WTC11 (cell line): ENCODE data around the gene ADCYAP1R1.

Source experiments
- ATF3 ChIP-seq: sonication (generic); formaldehyde crosslinking; conservative IDR thresholded peaks from 2 replicates; pipeline ENCODE4 v1.8.1; 2022; ENCODE audit warnings: mild to moderate bottlenecking, missing genetic modification reagents
- ETV6 ChIP-seq: sonication (generic); formaldehyde crosslinking; IDR thresholded peaks from 2 replicates; pipeline ENCODE4 v1.8.1; 2022; ENCODE audit warnings: mild to moderate bottlenecking, missing genetic modification reagents
- FOXJ3 ChIP-seq: sonication (generic); formaldehyde crosslinking; IDR thresholded peaks from 2 replicates; pipeline ENCODE4 v1.9.0; 2021; ENCODE audit warnings: missing genetic modification reagents, mild to moderate bottlenecking, borderline replicate concordance
- MYBL2 ChIP-seq: sonication (generic); formaldehyde crosslinking; IDR thresholded peaks from 2 replicates; pipeline ENCODE4 v1.8.1; 2023; ENCODE audit warnings: mild to moderate bottlenecking, moderate library complexity, missing genetic modification reagents
- SP1 ChIP-seq: sonication (generic); formaldehyde crosslinking; conservative IDR thresholded peaks from 2 replicates; pipeline ENCODE4 v1.8.1; 2022; ENCODE audit warnings: missing genetic modification reagents
- TEAD1 ChIP-seq: sonication (generic); formaldehyde crosslinking; IDR thresholded peaks from 2 replicates; pipeline ENCODE4 v1.8.0; 2022; ENCODE audit warnings: mild to moderate bottlenecking, missing genetic modification reagents
- TEAD4 ChIP-seq: sonication (generic); formaldehyde crosslinking; IDR thresholded peaks from 2 replicates; pipeline ENCODE4 v1.8.0; 2022; ENCODE audit warnings: mild to moderate bottlenecking, missing genetic modification reagents
- ZNF121 ChIP-seq: sonication (generic); formaldehyde crosslinking; IDR thresholded peaks from 2 replicates; pipeline ENCODE4 v1.8.0; 2023; ENCODE audit warnings: missing genetic modification reagents
- TF ChIP-seq, protein P1 (sequence below): fragments of 200-600 bp; IDR thresholded peaks from 2 replicates; pipeline ENCODE4 v1.8.0; 2022; ENCODE audit warnings: antibody characterized with exemption
- TF ChIP-seq, protein P2 (sequence below): sonication (generic); formaldehyde crosslinking; IDR thresholded peaks from 2 replicates; pipeline ENCODE4 v1.8.1; 2022; ENCODE audit warnings: low read depth, missing genetic modification reagents, borderline replicate concordance

DNA sequence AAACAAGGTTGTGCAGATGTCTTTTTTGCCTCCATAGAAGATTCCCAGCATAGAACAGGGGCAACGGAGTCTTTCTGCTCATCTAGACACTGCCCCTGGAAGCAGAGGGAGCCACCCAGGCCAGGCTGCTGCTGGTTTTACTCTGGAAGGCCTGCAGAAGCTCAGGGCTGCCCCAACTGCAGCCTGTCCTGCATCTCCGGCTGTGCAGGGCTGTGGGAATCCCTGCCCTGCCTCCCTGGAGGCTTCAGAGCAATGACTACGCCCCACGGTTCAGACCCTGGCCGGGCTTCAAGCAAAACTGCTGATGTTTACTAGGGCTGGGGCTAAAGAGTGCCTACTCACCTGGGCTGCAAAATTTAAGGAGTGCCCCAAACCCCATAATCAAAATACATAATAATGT, 44.5 kb upstream of the ADCYAP1R1 start:
- TF ChIP-seq, protein P1, sequence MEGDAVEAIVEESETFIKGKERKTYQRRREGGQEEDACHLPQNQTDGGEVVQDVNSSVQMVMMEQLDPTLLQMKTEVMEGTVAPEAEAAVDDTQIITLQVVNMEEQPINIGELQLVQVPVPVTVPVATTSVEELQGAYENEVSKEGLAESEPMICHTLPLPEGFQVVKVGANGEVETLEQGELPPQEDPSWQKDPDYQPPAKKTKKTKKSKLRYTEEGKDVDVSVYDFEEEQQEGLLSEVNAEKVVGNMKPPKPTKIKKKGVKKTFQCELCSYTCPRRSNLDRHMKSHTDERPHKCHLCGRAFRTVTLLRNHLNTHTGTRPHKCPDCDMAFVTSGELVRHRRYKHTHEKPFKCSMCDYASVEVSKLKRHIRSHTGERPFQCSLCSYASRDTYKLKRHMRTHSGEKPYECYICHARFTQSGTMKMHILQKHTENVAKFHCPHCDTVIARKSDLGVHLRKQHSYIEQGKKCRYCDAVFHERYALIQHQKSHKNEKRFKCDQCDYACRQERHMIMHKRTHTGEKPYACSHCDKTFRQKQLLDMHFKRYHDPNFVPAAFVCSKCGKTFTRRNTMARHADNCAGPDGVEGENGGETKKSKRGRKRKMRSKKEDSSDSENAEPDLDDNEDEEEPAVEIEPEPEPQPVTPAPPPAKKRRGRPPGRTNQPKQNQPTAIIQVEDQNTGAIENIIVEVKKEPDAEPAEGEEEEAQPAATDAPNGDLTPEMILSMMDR: no peak
- TF ChIP-seq TEAD4 (CRISPR knock-in tag) (no peak), TEAD1 (CRISPR knock-in tag) (no peak), ZNF121 (CRISPR knock-in tag) (no peak), FOXJ3 (CRISPR knock-in tag) (no peak), SP1 (CRISPR knock-in tag) (no peak), MYBL2 (CRISPR knock-in tag) (no peak), ATF3 (no peak), ETV6 (no peak)
- TF ChIP-seq, protein P2, sequence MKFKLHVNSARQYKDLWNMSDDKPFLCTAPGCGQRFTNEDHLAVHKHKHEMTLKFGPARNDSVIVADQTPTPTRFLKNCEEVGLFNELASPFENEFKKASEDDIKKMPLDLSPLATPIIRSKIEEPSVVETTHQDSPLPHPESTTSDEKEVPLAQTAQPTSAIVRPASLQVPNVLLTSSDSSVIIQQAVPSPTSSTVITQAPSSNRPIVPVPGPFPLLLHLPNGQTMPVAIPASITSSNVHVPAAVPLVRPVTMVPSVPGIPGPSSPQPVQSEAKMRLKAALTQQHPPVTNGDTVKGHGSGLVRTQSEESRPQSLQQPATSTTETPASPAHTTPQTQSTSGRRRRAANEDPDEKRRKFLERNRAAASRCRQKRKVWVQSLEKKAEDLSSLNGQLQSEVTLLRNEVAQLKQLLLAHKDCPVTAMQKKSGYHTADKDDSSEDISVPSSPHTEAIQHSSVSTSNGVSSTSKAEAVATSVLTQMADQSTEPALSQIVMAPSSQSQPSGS (CRISPR knock-in tag): no peak
